Upper lobe of right lung (tissue), 1 donor: ENCODE results near the gene SYNE1. TPM values are rescaled to one million over a fixed set of nuclear protein-coding genes. Genes with fewer than 3 reads are reported as not detected.

Experiments
- ATAC-seq: fragments of 200-7000 bp; cut with Tn5 transposase; one replicate; pipeline ENCODE4 v1.9.1; 2020; ENCODE audit warnings: mild to moderate bottlenecking, moderate library complexity
- DNase-seq: peaks from one replicate; pipeline ENCODE4 v3.0.0-alpha.2; 2020
- H3K27ac ChIP-seq: fragments of 200-600 bp; one replicate; pipeline ENCODE4 v1.8.0; 2022
- H3K27me3 ChIP-seq: fragments of 200-600 bp; one replicate; pipeline ENCODE4 v1.8.0; 2022; ENCODE audit warnings: mild to moderate bottlenecking
- H3K36me3 ChIP-seq: fragments of 200-600 bp; one replicate; pipeline ENCODE4 v1.8.0; 2022
- H3K4me1 ChIP-seq: fragments of 200-600 bp; one replicate; pipeline ENCODE4 v1.8.0; 2022
- H3K4me3 ChIP-seq: fragments of 200-600 bp; one replicate; pipeline ENCODE4 v1.8.0; 2022; ENCODE audit warnings: mild to moderate bottlenecking
- H3K9me3 ChIP-seq: fragments of 200-600 bp; one replicate; pipeline ENCODE4 v1.8.0; 2022
- intact Hi-C: fragments of 100-400 bp; cut with DNase I; formaldehyde crosslinking; loops from one replicate; pipeline ENCODE4 v1.11.0; 2022
- total RNA-seq: library from RNA; stranded (reverse); fragmentation: NEBNext Ultra II Directional; extraction: Animal tissue kit (Norgen Biotek cat#: 25700); gene quantifications from one replicate; pipeline ENCODE4 v1.2.1, GENCODE V29; 2021
- TF ChIP-seq, protein P1 (sequence below): fragments of 200-600 bp; IDR thresholded peaks from one replicate; pipeline ENCODE4 v1.8.0; 2022; ENCODE audit warnings: antibody characterized with exemption
- donor health status: DM: no; HTN: yes; CAD: no; lungs with severe emphysema.

The SYNE1 gene
- total RNA-seq, 1 donor from 2014 or later, result 168 TPM

DNA sequence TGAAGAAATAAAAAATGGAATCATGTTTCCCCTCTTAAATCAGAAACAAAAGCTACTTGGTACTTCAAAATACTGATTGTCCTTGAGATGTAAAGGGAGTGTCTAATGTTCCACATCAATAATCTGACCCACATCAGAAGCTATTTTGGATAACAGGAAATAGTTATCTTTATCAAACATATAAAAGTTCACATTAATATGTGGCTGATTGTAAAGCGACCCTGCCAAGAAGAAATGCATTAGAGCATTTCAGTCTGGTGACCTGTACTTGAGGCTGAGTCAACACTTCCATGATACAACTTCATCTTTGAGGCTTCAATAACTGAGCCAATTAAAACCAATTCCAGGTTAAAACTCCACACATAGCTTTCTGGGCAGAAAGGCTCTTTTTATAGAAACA is 31.8 kb downstream of the SYNE1 start:
- no peak for ATAC-seq
- DNase-seq, result no peak
- TF ChIP-seq, protein P1, sequence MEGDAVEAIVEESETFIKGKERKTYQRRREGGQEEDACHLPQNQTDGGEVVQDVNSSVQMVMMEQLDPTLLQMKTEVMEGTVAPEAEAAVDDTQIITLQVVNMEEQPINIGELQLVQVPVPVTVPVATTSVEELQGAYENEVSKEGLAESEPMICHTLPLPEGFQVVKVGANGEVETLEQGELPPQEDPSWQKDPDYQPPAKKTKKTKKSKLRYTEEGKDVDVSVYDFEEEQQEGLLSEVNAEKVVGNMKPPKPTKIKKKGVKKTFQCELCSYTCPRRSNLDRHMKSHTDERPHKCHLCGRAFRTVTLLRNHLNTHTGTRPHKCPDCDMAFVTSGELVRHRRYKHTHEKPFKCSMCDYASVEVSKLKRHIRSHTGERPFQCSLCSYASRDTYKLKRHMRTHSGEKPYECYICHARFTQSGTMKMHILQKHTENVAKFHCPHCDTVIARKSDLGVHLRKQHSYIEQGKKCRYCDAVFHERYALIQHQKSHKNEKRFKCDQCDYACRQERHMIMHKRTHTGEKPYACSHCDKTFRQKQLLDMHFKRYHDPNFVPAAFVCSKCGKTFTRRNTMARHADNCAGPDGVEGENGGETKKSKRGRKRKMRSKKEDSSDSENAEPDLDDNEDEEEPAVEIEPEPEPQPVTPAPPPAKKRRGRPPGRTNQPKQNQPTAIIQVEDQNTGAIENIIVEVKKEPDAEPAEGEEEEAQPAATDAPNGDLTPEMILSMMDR, result no peak
- intact Hi-C loops, result no loop called here
- Histone ChIP-seq H3K36me3 (no peaks in the 10 kb centered on the region), H3K27me3 (no peaks in the 10 kb centered on the region), H3K9me3 (no peaks in the 10 kb centered on the region), H3K27ac (no peak overlapping the region), H3K4me3 (no peak overlapping the region), H3K4me1 (no peaks in the 10 kb centered on the region)

DNA sequence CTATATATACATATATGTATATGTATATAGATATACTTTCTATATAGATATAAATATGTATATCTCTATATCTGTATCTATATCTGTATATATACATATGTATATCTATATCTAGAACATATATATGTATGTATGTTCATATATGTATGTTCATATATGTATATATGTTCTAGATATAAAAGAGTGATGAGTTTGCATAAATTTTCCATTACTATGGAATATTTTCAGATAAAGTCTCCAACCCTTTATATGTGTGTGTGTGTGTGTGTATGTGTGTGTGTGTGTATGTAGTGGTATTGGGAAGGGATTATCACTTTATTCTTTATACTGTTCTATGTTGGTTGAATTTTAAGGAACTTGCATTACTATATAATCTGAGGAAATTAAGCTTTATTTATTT is 33.3 kb downstream of the SYNE1 start:
- H3K9me3 ChIP-seq, result no peaks in the 10 kb centered on the region
- no peaks in the 10 kb centered on the region for H3K27me3 ChIP-seq
- no peak for DNase-seq
- no peak for ATAC-seq
- TF ChIP-seq, protein P1, result no peak
- no peak overlapping the region for H3K4me3 ChIP-seq
- intact Hi-C loops, result no loop called here
- no peaks in the 10 kb centered on the region for H3K4me1 ChIP-seq
- H3K27ac ChIP-seq, result no peak overlapping the region
- no peaks in the 10 kb centered on the region for H3K36me3 ChIP-seq

DNA sequence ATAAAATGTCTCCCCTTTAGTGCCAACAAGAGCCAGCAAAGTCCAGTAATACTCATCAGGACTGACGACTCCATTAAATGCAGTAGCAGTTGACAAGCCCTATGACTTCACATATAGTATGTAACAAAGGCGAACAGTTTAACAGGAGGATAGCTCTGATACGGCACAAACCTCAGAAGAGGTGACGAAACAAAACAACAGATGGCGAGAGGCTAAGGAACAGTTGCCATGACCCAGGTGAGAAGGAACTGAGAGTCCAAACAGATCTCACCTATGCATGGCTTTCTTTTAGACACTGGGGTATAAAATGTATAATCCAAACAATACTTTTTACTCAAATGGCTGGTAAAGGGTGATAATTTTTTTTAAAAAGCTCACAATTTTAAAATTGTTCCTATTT is 37.1 kb downstream of the SYNE1 start:
- H3K4me3 ChIP-seq, result no peak overlapping the region
- H3K4me1 ChIP-seq, result no peaks in the 10 kb centered on the region
- TF ChIP-seq, protein P1, result no peak
- intact Hi-C loops, result no loop called here
- no peak overlapping the region for H3K27ac ChIP-seq
- ATAC-seq (no peak), DNase-seq (no peak)
- H3K36me3 ChIP-seq, result no peaks in the 10 kb centered on the region
- no peaks in the 10 kb centered on the region for H3K9me3 ChIP-seq
- no peaks in the 10 kb centered on the region for H3K27me3 ChIP-seq

DNA sequence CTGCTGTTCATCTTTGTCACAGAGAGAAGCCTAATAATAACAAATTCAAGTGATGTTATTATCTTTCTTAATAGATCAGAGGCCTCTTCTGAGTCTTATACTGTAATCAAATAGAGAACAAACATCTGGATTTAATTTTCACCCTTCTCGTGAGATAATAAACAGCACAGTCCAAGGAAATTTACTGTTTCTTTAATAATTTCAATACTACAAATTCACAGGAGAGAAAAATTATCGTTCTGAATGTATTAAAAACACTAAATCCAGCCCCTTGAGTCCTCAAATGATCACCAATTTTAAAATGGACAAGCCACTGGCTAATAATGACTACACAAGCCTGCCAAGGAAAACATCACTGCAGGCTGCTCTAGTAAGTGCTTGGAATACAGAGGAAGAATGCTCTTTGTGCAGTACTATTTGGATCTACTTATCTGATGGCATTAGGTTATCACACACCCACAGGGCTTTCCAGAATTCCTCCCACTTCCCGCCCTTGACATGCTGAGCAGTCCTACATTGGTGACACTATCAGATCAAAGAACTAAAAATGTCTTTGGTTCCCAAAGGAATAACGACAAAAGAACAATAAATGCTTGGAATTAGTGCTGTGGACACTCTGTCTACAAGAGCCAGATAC is 38.1 kb downstream of the SYNE1 start:
- peak; percentile 66 for ATAC-seq
- Histone ChIP-seq H3K27me3 (no peaks in the 10 kb centered on the region), H3K36me3 (no peaks in the 10 kb centered on the region), H3K4me3 (no peak overlapping the region), H3K27ac (no peak overlapping the region), H3K9me3 (no peaks in the 10 kb centered on the region), H3K4me1 (no peaks in the 10 kb centered on the region)
- TF ChIP-seq, protein P1, result no peak
- no peak for DNase-seq
- intact Hi-C loops, result no loop called here

DNA sequence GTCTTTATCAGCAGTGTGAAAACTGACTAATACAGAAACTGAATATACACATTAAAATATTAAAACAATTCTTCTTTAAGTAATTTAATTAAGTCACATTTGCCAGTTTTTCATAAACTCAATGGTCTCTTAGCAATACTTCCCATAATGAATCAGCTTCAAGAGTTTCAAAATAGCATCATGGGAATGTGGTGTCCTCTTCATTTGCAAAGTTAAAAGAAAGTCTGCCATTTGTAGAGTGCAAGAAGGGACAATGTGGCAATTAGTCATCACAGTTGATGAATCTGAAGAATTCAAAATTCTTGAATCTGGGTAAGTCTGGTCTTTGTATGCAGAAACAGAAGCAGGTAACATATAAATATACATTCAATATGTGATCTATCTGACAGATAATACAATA is 38.7 kb downstream of the SYNE1 start:
- intact Hi-C loops, result no loop called here
- H3K27me3 ChIP-seq, result no peaks in the 10 kb centered on the region
- H3K36me3 ChIP-seq, result no peaks in the 10 kb centered on the region
- ATAC-seq (no peak), DNase-seq (no peak)
- TF ChIP-seq, protein P1, result no peak
- H3K4me3 ChIP-seq, result no peak overlapping the region
- no peak overlapping the region for H3K27ac ChIP-seq
- H3K9me3 ChIP-seq, result no peaks in the 10 kb centered on the region
- H3K4me1 ChIP-seq, result no peaks in the 10 kb centered on the region

DNA sequence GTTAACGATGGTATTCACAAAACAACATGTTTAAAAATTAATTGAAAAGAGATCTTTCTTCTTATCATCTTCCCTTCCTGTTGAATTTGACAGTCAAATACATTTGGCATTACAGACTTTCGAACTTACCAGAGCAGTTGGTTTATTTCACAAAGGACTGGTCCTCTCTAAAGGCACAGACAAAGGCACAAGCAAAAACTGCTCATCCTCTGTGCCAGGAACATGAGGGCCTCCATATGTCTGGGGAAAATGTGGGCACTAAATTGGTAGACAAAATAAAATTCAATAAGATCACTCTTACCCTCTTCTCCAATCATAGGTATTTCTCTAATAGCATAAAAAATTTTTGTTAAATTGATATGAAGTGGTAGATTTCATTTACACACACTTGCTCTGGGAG is 40.4 kb downstream of the SYNE1 start:
- ATAC-seq, result no peak
- Histone ChIP-seq H3K27ac (no peak overlapping the region), H3K4me1 (no peaks in the 10 kb centered on the region), H3K9me3 (no peaks in the 10 kb centered on the region), H3K4me3 (no peak overlapping the region), H3K27me3 (no peaks in the 10 kb centered on the region), H3K36me3 (no peaks in the 10 kb centered on the region)
- intact Hi-C loops, result no loop called here
- TF ChIP-seq, protein P1, result no peak
- DNase-seq, result no peak
